ENCODE results near the gene CRIP2.

- TF ChIP-seq CTCF (IDR thresholded peaks at IDR 0.05) = no peak
- TF ChIP-seq POLR2A (IDR thresholded peaks at IDR 0.05) = no peak
- TF ChIP-seq EP300 (IDR thresholded peaks at IDR 0.05) = no peak
Measured at GRCh38 chr14:105507247-105507646, 32.6 kb downstream of the CRIP2 start.

Measured in ovary (tissue), 3 donors.